ENCODE data around the gene PSME1. TPM values are rescaled to one million over a fixed set of nuclear protein-coding genes. Genes with fewer than 3 reads are reported as not detected.

The PSME1 gene
- polyA plus RNA-seq, 1 donor from 2014 or later, result 55.8 TPM

GRCh38 chr14:24130380-24130716 is 5.6 kb upstream of the PSME1 start, which contains the start of gene FITM1:
Gene FITM1, plus strand, starts transcription at chr14:24130659. Its CDS starts 905 bp downstream, at chr14:24131564.
- no peak within 1 kb of the TSS for H2AFZ ChIP-seq (ENCODE audit: low read depth, low read length)

GRCh38 chr14:24130717-24131548 is 5.1 kb upstream of the PSME1 start:
- no peak overlapping the region for H3K27ac ChIP-seq (ENCODE audit: low read length)
- no peaks in the 10 kb centered on the region for H3K27me3 ChIP-seq (ENCODE audit: insufficient read depth, low read depth, low read length)
- no peak overlapping the region for H3K4me3 ChIP-seq (ENCODE audit: low read length)
- no peak overlapping the region for H2AFZ ChIP-seq (ENCODE audit: low read depth, low read length)
- TF ChIP-seq CTCF (IDR thresholded peaks at IDR 0.05; ENCODE audit: poor library complexity, severe bottlenecking) (no peak), TAF1 (IDR thresholded peaks at IDR 0.05; ENCODE audit: low read depth) (no peak), EP300 (conservative IDR thresholded peaks at IDR 0.05; ENCODE audit: poor library complexity, severe bottlenecking) (no peak), RAD21 (conservative IDR thresholded peaks at IDR 0.05) (no peak), EZH2 (IDR thresholded peaks at IDR 0.05; ENCODE audit: borderline replicate concordance, insufficient read depth, low read length, poor library complexity, severe bottlenecking) (no peak), MXI1 (conservative IDR thresholded peaks at IDR 0.05; ENCODE audit: poor library complexity, severe bottlenecking) (no peak), SMC3 (conservative IDR thresholded peaks at IDR 0.05; ENCODE audit: poor library complexity) (no peak)
- no peaks in the 10 kb centered on the region for H3K79me2 ChIP-seq (replicated peaks; ENCODE audit: insufficient read depth, low read length)
- no peaks in the 10 kb centered on the region for H4K20me1 ChIP-seq (ENCODE audit: insufficient read depth)
- no peaks in the 10 kb centered on the region for H3F3A ChIP-seq (ENCODE audit: insufficient read depth, low read length, poor library complexity, severe bottlenecking)
- H3K9me3 ChIP-seq (ENCODE audit: low read length), result no peaks in the 10 kb centered on the region
- H3K4me2 ChIP-seq (ENCODE audit: low read length), result no peak overlapping the region
- H3K36me3 ChIP-seq (ENCODE audit: insufficient read depth, low read length), result no peaks in the 10 kb centered on the region
- no peak overlapping the region for H3K9ac ChIP-seq (ENCODE audit: low read length)
- H3K9me2 ChIP-seq (ENCODE audit: insufficient read depth, low read length), result no peaks in the 10 kb centered on the region

More at GRCh38 chr14:24130380-24130716, 5.6 kb upstream of the PSME1 start, which contains the start of gene FITM1:
- Histone ChIP-seq H4K20me1 (ENCODE audit: insufficient read depth) (no peaks in the 10 kb centered on the region), H3K9me2 (ENCODE audit: insufficient read depth, low read length) (no peaks in the 10 kb centered on the region), H3K9me3 (ENCODE audit: low read length) (no peaks in the 10 kb centered on the region), H3K27me3 (ENCODE audit: insufficient read depth, low read depth, low read length) (no peaks in the 10 kb centered on the region), H3K79me2 (replicated peaks; ENCODE audit: insufficient read depth, low read length) (no peaks in the 10 kb centered on the region), H3K4me3 (ENCODE audit: low read length) (no peak within 1 kb of the TSS), H3K36me3 (ENCODE audit: insufficient read depth, low read length) (no peaks in the 10 kb centered on the region), H3K4me2 (ENCODE audit: low read length) (no peak within 1 kb of the TSS), H3F3A (ENCODE audit: insufficient read depth, low read length, poor library complexity, severe bottlenecking) (no peaks in the 10 kb centered on the region), H3K27ac (ENCODE audit: low read length) (no peak within 1 kb of the TSS), H3K9ac (ENCODE audit: low read length) (no peak within 1 kb of the TSS)
- TF ChIP-seq REST (IDR thresholded peaks at IDR 0.05; ENCODE audit: borderline replicate concordance) (no peak), MXI1 (conservative IDR thresholded peaks at IDR 0.05; ENCODE audit: poor library complexity, severe bottlenecking) (no peak), CTCF (IDR thresholded peaks at IDR 0.05; ENCODE audit: poor library complexity, severe bottlenecking) (no peak)

Measured in neural cell (in vitro differentiated cells).